H1 (cell line): ENCODE measurements around the gene SLMAP. TPM values are rescaled to one million over a fixed set of nuclear protein-coding genes. Genes with fewer than 3 reads are reported as not detected.

ENCODE experiments used
- CTCF ChIA-PET: fragments of 300-600 bp; sonication (Branson Sonifier 250); formaldehyde crosslinking; loops from one replicate; lab custom pipeline; 2021; ENCODE audit not compliant: partially characterized antibody; lab: Charles Lee
- POLR2A ChIA-PET: fragments of 300-600 bp; sonication (Branson Sonifier 250); formaldehyde crosslinking; loops from one replicate; lab custom pipeline; 2021; ENCODE audit warnings: inconsistent platforms; ENCODE audit not compliant: partially characterized antibody; lab: Charles Lee
- DNase-seq, 2 experiments: peaks; one replicate each; pipeline versions ENCODE4 v3.0.0 to v3.0.0-alpha.2; 2010 to 2022; ENCODE audit warnings: low spot score in 2 of 2, low read depth in 1 of 2, mixed read lengths in 1 of 2
- FAIRE-seq: peaks from 2 replicates; lab custom pipeline; 2011; peaks lifted over from hg19 to GRCh38; lab: Jason Lieb, UNC
- H2AFZ ChIP-seq: 2 replicates; pipeline ENCODE4 v1.8.1; 2012; ENCODE audit warnings: low read length, inconsistent platforms
- H2AK5ac ChIP-seq: 2 replicates; pipeline ENCODE4 v1.6.1; 2013; ENCODE audit warnings: low read depth, low read length
- H2BK120ac ChIP-seq: replicated peaks from 2 replicates; pipeline ENCODE3; 2013; ENCODE audit warnings: low read depth, low read length, inconsistent platforms
- H2BK12ac ChIP-seq: 2 replicates; pipeline ENCODE4 v1.6.1; 2013; ENCODE audit warnings: low read depth, low read length
- H2BK15ac ChIP-seq: 2 replicates; pipeline ENCODE4 v1.6.1; 2013; ENCODE audit warnings: low read length
- H2BK20ac ChIP-seq: 2 replicates; pipeline ENCODE4 v1.6.1; 2013; ENCODE audit warnings: low read length
- H2BK5ac ChIP-seq: 2 replicates; pipeline ENCODE4 v1.6.1; 2013; ENCODE audit warnings: low read depth, low read length
- H3K14ac ChIP-seq: 2 replicates; pipeline ENCODE4 v1.6.1; 2013; ENCODE audit warnings: inconsistent platforms; ENCODE audit not compliant: insufficient read length
- H3K18ac ChIP-seq: 2 replicates; pipeline ENCODE4 v1.6.1; 2013; ENCODE audit warnings: low read length; ENCODE audit errors: extremely low read depth
- H3K23ac ChIP-seq: 2 replicates; pipeline ENCODE4 v1.6.1; 2013; ENCODE audit warnings: inconsistent platforms; ENCODE audit not compliant: insufficient read length
- H3K23me2 ChIP-seq: 2 replicates; pipeline ENCODE4 v1.6.1; 2013; ENCODE audit warnings: low read depth, low read length
- H3K27ac ChIP-seq: 2 replicates; pipeline ENCODE4 v1.6.1; 2011; ENCODE audit warnings: low read depth, low read length, inconsistent platforms
- H3K27me3 ChIP-seq, 4 experiments: replicated peaks in 1 of 4; 1 replicate in 1 of 4; 2 replicates in 3 of 4; pipeline versions ENCODE4 v1.6.1 to v1.8.1; 2011 to 2013; ENCODE audit warnings: low read length in 3 of 4, mild to moderate bottlenecking in 3 of 4, inconsistent platforms in 2 of 4, mixed read lengths in 2 of 4, moderate library complexity in 1 of 4; ENCODE audit not compliant: control insufficient read depth in 3 of 4, insufficient read depth in 3 of 4; ENCODE audit errors: extremely low read depth in 1 of 4
- H3K36me3 ChIP-seq, 4 experiments: 2 replicates each; pipeline versions ENCODE4 v1.6.1 to v1.8.1; 2011 to 2013; ENCODE audit warnings: mild to moderate bottlenecking in 4 of 4, low read length in 3 of 4, moderate library complexity in 2 of 4, control low read depth in 1 of 4, inconsistent platforms in 1 of 4; ENCODE audit not compliant: insufficient read depth in 4 of 4, control insufficient read depth in 2 of 4
- H3K4ac ChIP-seq: replicated peaks from 2 replicates; pipeline ENCODE3; 2013; ENCODE audit warnings: low read length, low read depth, mixed read lengths, inconsistent platforms; ENCODE audit not compliant: insufficient read length
- H3K4me1 ChIP-seq, 4 experiments: replicated peaks in 1 of 4; 1 replicate in 1 of 4; 2 replicates in 3 of 4; pipeline versions ENCODE4 v1.6.1 to v1.8.1; 2011 to 2013; ENCODE audit warnings: low read length in 3 of 4, inconsistent platforms in 2 of 4, mixed read lengths in 1 of 4; ENCODE audit not compliant: insufficient read depth in 4 of 4, control insufficient read depth in 3 of 4
- H3K4me2 ChIP-seq, 2 experiments: 2 replicates each; pipeline versions ENCODE4 v1.6.1 to v1.8.1; 2011 to 2013; ENCODE audit warnings: low read depth in 2 of 2, low read length in 2 of 2, control low read depth in 1 of 2, inconsistent platforms in 1 of 2, mild to moderate bottlenecking in 1 of 2; ENCODE audit not compliant: insufficient read depth in 1 of 2
- H3K4me3 ChIP-seq, 4 experiments: fragments of 200-600, 300-600 bp in 1 of 4; sonication (generic), shearing (Covaris generic), sonication (Bioruptor Twin) in 1 of 4; 2 replicates each; pipeline versions ENCODE4 v1.5.1 to v1.8.1; 2011 to 2016; ENCODE audit warnings: low read length in 4 of 4, low read depth in 3 of 4, control low read depth in 2 of 4, inconsistent platforms in 2 of 4, mild to moderate bottlenecking in 2 of 4, mixed read lengths in 1 of 4, moderate library complexity in 1 of 4; ENCODE audit not compliant: insufficient read depth in 2 of 4; ENCODE audit errors: extremely low read depth in 1 of 4
- H3K56ac ChIP-seq: replicated peaks from 2 replicates; pipeline ENCODE3; 2013; ENCODE audit warnings: low read depth, mild to moderate bottlenecking, mixed read lengths, low read length, inconsistent platforms; ENCODE audit not compliant: insufficient read length
- H3K79me1 ChIP-seq: 2 replicates; pipeline ENCODE4 v1.6.1; 2013; ENCODE audit warnings: low read depth, low read length, control low read depth
- H3K79me2 ChIP-seq, 2 experiments: 2 replicates each; pipeline versions ENCODE4 v1.6.1 to v1.8.1; 2012 to 2013; ENCODE audit warnings: low read length in 2 of 2, mild to moderate bottlenecking in 2 of 2, inconsistent platforms in 1 of 2; ENCODE audit not compliant: insufficient read depth in 2 of 2, control insufficient read depth in 1 of 2
- H3K9ac ChIP-seq, 4 experiments: replicated peaks in 1 of 4; 1 replicate in 1 of 4; 2 replicates in 3 of 4; pipeline versions ENCODE4 v1.6.1 to v1.8.1; 2011 to 2013; ENCODE audit warnings: low read depth in 3 of 4, low read length in 3 of 4, control low read depth in 2 of 4, mild to moderate bottlenecking in 2 of 4, moderate library complexity in 2 of 4, inconsistent platforms in 1 of 4; ENCODE audit errors: extremely low read depth in 1 of 4
- H3K9me3 ChIP-seq, 2 experiments: 2 replicates each; pipeline versions ENCODE4 v1.6.1 to v1.8.1; 2012 to 2013; ENCODE audit warnings: mild to moderate bottlenecking in 2 of 2, moderate library complexity in 2 of 2, control low read depth in 1 of 2, inconsistent platforms in 1 of 2, low read depth in 1 of 2, low read length in 1 of 2, mixed read lengths in 1 of 2; ENCODE audit not compliant: insufficient read depth in 2 of 2
- H4K20me1 ChIP-seq, 2 experiments: replicated peaks in 1 of 2; 2 replicates each; pipeline versions ENCODE3 to v1.8.1; 2011 to 2013; ENCODE audit warnings: inconsistent platforms in 2 of 2, low read length in 2 of 2, mild to moderate bottlenecking in 1 of 2; ENCODE audit not compliant: insufficient read depth in 2 of 2, control insufficient read depth in 1 of 2
- H4K5ac ChIP-seq: 2 replicates; pipeline ENCODE4 v1.6.1; 2013; ENCODE audit warnings: low read length, low read depth, mixed read lengths, inconsistent platforms; ENCODE audit not compliant: insufficient read length
- H4K8ac ChIP-seq: 2 replicates; pipeline ENCODE4 v1.8.0; 2013; ENCODE audit warnings: mild to moderate bottlenecking, moderate library complexity, low read length, inconsistent platforms; ENCODE audit not compliant: insufficient read depth; ENCODE audit errors: extremely low read depth
- H4K91ac ChIP-seq: replicated peaks from 2 replicates; pipeline ENCODE3; 2013; ENCODE audit warnings: low read length, mixed read lengths, inconsistent platforms; ENCODE audit not compliant: insufficient read length
- ATF3 ChIP-seq: IDR thresholded peaks from 2 replicates; pipeline ENCODE4 v1.6.1; 2011; ENCODE audit warnings: low read depth, mild to moderate bottlenecking, low read length; ENCODE audit not compliant: insufficient read depth
- CBX8 ChIP-seq: fragments of 300-800, 300-1000 bp; sonication (generic); IDR thresholded peaks from 2 replicates; pipeline ENCODE4 v1.7.1; 2016; ENCODE audit warnings: low read depth, low read length, borderline replicate concordance
- CHD1 ChIP-seq: IDR thresholded peaks from 2 replicates; pipeline ENCODE4 v1.6.1; 2012; ENCODE audit warnings: low read depth, low read length, improper control_type of control experiment
- CTBP2 ChIP-seq: IDR thresholded peaks from 2 replicates; pipeline ENCODE4 v1.7.0; 2011; ENCODE audit warnings: borderline replicate concordance, mild to moderate bottlenecking, moderate library complexity, mixed read lengths, low read length; ENCODE audit not compliant: insufficient read depth, insufficient read length
- EZH2 ChIP-seq: fragments of 200-600 bp; sonication (generic); IDR thresholded peaks from 2 replicates; pipeline ENCODE4 v1.7.1; 2012; ENCODE audit warnings: low read depth, mild to moderate bottlenecking, moderate library complexity, low read length, inconsistent platforms; ENCODE audit not compliant: severe bottlenecking
- GTF2F1 ChIP-seq: IDR thresholded peaks from 2 replicates; pipeline ENCODE4 v1.6.1; 2012; ENCODE audit warnings: low read depth, low read length, improper control_type of control experiment, borderline replicate concordance
- KDM4A ChIP-seq: IDR thresholded peaks from one replicate; pipeline ENCODE4 v1.7.1; 2012; ENCODE audit warnings: low read depth, mild to moderate bottlenecking, moderate library complexity, low read length, inconsistent platforms; ENCODE audit not compliant: severe bottlenecking
- RAD21 ChIP-seq, 2 experiments: IDR thresholded peaks in 1 of 2; conservative IDR thresholded peaks in 1 of 2; 2 replicates each; pipeline ENCODE4 v1.6.1; 2011; ENCODE audit warnings: low read depth in 2 of 2, low read length in 2 of 2, improper control_type of control experiment in 1 of 2, inconsistent platforms in 1 of 2, mild to moderate bottlenecking in 1 of 2, moderate library complexity in 1 of 2
- RBBP5 ChIP-seq: IDR thresholded peaks from 2 replicates; pipeline ENCODE4 v1.7.1; 2012; ENCODE audit warnings: low read depth, mild to moderate bottlenecking, inconsistent platforms, low read length, moderate library complexity, borderline replicate concordance
- SIX5 ChIP-seq: IDR thresholded peaks from 2 replicates; pipeline ENCODE4 v1.6.1; 2011; ENCODE audit warnings: mild to moderate bottlenecking, low read depth, low read length
- YY1 ChIP-seq: IDR thresholded peaks from 2 replicates; pipeline ENCODE4 v1.6.1; 2011; ENCODE audit warnings: low read depth, mild to moderate bottlenecking, low read length
- WGBS, 2 experiments: shearing (Covaris generic) in 1 of 2; methylation state at CpG; one replicate each; pipeline versions ENCODE4 v1.1.6 to v1.1.7; 2013 to 2015; ENCODE audit warnings: low lambda C conversion rate in 2 of 2, mixed read lengths in 2 of 2, inconsistent platforms in 1 of 2, low coverage in 1 of 2, missing lambda C conversion rate in 1 of 2; ENCODE audit not compliant: insufficient replicate concordance in 2 of 2, insufficient coverage in 1 of 2, insufficient read length in 1 of 2; ENCODE audit errors: extremely low coverage in 1 of 2, missing lambda C conversion rate in 1 of 2; 5-methylcytosine and 5-hydroxymethylcytosine counted together
- polyA plus RNA-seq, 7 experiments: library from polyadenylated mRNA; depleted of rRNA in 3 of 7; stranded (reverse) in 5 of 7; unstranded in 2 of 7; fragments of >200 nt in 5 of 7; fragments of 200-250 nt in 2 of 7; gene quantifications; 1 replicate in 5 of 7; 2 replicates in 1 of 7; 4 replicates in 1 of 7; pipeline versions ENCODE4 v1.2.1 to v1.2.3, GENCODE V29; 2011 to 2013; ENCODE audit warnings: missing spikeins in 2 of 7, mixed read lengths in 2 of 7
- total RNA-seq: library from RNA; stranded (reverse); fragmentation: NEBNext Ultra II Directional; extraction: Animal tissue kit (Norgen Biotek cat#: 25700); gene quantifications from 2 replicates; pipeline ENCODE4 v1.2.1, GENCODE V29; 2021

SLMAP gene
- total and polyA plus RNA-seq, 2 of the 8 experiments (the other 6 are each of a cell fraction or from before 2014, with no cell fraction given): 13.6 to 70.4 TPM

DNA sequence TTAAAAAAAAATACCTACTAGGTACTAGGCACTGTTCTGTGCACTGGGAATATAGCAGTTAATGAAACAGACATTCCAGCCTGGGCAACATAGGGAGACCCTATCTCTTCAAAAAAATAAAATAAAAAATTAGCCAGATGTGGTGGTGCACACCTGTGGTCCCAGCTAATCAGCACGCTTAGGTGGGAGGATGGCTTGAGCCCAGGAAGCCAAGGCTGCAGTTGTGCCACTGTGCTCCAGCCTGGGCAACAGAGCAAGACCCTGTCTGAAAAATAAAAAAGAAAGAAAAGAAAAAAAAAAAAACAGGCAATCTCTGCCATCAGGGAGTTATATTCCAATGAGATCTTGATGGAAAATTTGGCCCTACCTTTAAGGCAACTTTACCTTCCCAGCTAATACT lies 137.0 kb downstream of the SLMAP start:
- no peak overlapping the region for H3K23ac ChIP-seq
- no peak overlapping the region for H2BK120ac ChIP-seq
- TF ChIP-seq YY1 (no peak), EZH2 (no peak), CHD1 (no peak), ATF3 (no peak), CTBP2 (no peak), KDM4A (no peak), RAD21 (IDR thresholded peaks at IDR 0.05 in 1 of 2, conservative IDR thresholded peaks at IDR 0.05 in 1 of 2; ENCODE audit: low read depth in 2 of 2, low read length in 2 of 2) (no peak), RBBP5 (no peak), SIX5 (no peak), CBX8 (no peak), GTF2F1 (no peak)
- TF ChIP-seq, all 59 proteins: peak for 0
- H4K8ac ChIP-seq: no peak overlapping the region
- H3K4me2 ChIP-seq: no peak overlapping the region
- no peak overlapping the region for H2AK5ac ChIP-seq
- no peaks in the 10 kb centered on the region for H3K9me3 ChIP-seq
- no peak overlapping the region for H3K56ac ChIP-seq
- H3K36me3 ChIP-seq: no peaks in the 10 kb centered on the region; a peak in 1 of 8 replicates
- FAIRE-seq: no peak
- no peak overlapping the region for H3K4ac ChIP-seq
- no peak overlapping the region for H2BK5ac ChIP-seq
- no peak overlapping the region for H3K18ac ChIP-seq
- no peak for DNase-seq
- no peaks in the 10 kb centered on the region for H3K27me3 ChIP-seq
- H2BK12ac ChIP-seq: no peak overlapping the region
- no peak overlapping the region for H3K9ac ChIP-seq
- H2AFZ ChIP-seq: no peak overlapping the region
- no peak overlapping the region for H3K4me3 ChIP-seq
- no peaks in the 10 kb centered on the region for H3K79me2 ChIP-seq
- H4K20me1 ChIP-seq: no peaks in the 10 kb centered on the region
- ChIA-PET POLR2A (interaction anchor here (0.6 kb wide), 1 partner anchor 64 kb away, joined by 3 read pairs; no protein-coding TSS in a partner anchor), CTCF (interaction anchor here (0.6 kb wide), 1 partner anchor 137 kb away, joined by 3 read pairs; the partner anchor contains the start of gene SLMAP)
- H4K91ac ChIP-seq: no peak overlapping the region
- H3K14ac ChIP-seq: no peak overlapping the region
- no peaks in the 10 kb centered on the region for H3K79me1 ChIP-seq
- no peak overlapping the region for H2BK20ac ChIP-seq
- H3K27ac ChIP-seq: no peak overlapping the region
- H4K5ac ChIP-seq: no peak overlapping the region
- H2BK15ac ChIP-seq: no peak overlapping the region
- no peaks in the 10 kb centered on the region; the same call in 1 of the 2 replicates for H3K23me2 ChIP-seq
- WGBS, 2 experiments: 100% methylated on average over 1 of the region's 1 CpG; no CpG with 5 or more reads in 1 of the 2 experiments
- no peaks in the 10 kb centered on the region for H3K4me1 ChIP-seq
